Choroid plexus epithelial cell (primary cell): ENCODE data around the gene CFAP45.
A peak's percentile ranks its signal among the peaks of the same experiment; 100 is the strongest.

Source experiments
- DNase-seq: peaks from one replicate; pipeline ENCODE4 v3.0.0-alpha.2; 2010; ENCODE audit warnings: low read depth
- H3K4me3 ChIP-seq: 2 replicates; pipeline ENCODE4 v1.5.1; 2011; ENCODE audit warnings: low read depth, mild to moderate bottlenecking, control low read depth, low read length, moderate library complexity
- CTCF ChIP-seq: conservative IDR thresholded peaks from 2 replicates; pipeline ENCODE4 v1.5.1; 2011; ENCODE audit warnings: low read depth, mild to moderate bottlenecking, control low read depth, inconsistent platforms, low read length, moderate library complexity

CFAP45 gene

GRCh38 chr1:159881622-159882526 is 18.1 kb downstream of the CFAP45 start:
- no peak overlapping the region for H3K4me3 ChIP-seq
- DNase-seq: peak; percentile 98
- no peak for TF ChIP-seq CTCF

GRCh38 chr1:159880430-159880829 is 19.5 kb downstream of the CFAP45 start:
- no peak overlapping the region for H3K4me3 ChIP-seq
- no peak for TF ChIP-seq CTCF
- peak; percentile 24 for DNase-seq

- DNase-seq: peak; percentile 86
- TF ChIP-seq CTCF: no peak
- no peak overlapping the region for H3K4me3 ChIP-seq
Measured at GRCh38 chr1:159879977-159880376, 20.0 kb downstream of the CFAP45 start.

GRCh38 chr1:159879136-159879535 is 20.8 kb downstream of the CFAP45 start:
- H3K4me3 ChIP-seq: no peak overlapping the region
- no peak for DNase-seq
- no peak for TF ChIP-seq CTCF

GRCh38 chr1:159877695-159878444 is 22.1 kb downstream of the CFAP45 start:
- no peak for TF ChIP-seq CTCF
- DNase-seq: no peak

GRCh38 chr1:159873530-159874143 is 26.3 kb downstream of the CFAP45 start:
- DNase-seq: no peak
- no peak for TF ChIP-seq CTCF
- H3K4me3 ChIP-seq: no peak overlapping the region

More at GRCh38 chr1:159877695-159878444, 22.1 kb downstream of the CFAP45 start:
- H3K4me3 ChIP-seq: no peak overlapping the region
